Brain pericyte (primary cell): ENCODE data around the gene CYP3A7.
"Not testable (repeated sequence)": the region's sequence is repeated elsewhere in the genome, so short reads cannot be mapped to it uniquely, and the experiment has no call there.

ENCODE experiments used
- DNase-seq: peaks from one replicate; pipeline ENCODE4 v3.0.0-alpha.2; 2012; ENCODE audit warnings: low read depth, low spot score

Gene CYP3A7

DNA sequence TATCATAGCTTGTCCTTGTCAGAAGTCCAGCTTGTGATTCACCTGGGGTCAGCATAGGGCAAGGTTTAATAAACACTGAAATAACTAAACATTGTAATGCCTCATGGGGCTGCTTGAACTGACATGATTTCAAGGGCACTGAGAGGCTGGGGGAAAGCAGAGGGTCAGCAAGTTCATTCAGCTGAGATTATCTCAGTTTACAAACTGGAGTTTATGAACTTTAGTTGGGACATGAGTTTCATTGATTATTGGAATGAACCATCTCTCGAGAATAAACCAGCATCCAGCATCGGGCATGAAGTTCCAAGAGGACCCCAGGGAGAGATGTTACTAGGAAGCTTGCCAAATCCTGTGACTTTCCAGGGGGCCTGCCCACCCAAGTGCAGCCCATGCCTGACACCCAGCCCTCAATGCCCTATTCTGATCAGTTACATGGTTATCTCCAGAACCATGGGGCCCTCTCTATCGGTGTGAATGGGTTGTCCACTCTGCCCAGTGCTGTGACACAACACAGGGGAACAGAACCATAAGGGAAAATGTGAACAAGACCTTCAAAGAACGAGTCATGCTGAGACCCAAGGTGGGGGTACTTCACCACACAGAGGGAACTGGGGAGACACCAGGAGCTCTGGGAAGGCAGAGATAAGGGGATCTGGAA, 7.9 kb upstream of the CYP3A7 start:
- DNase-seq = no peak

GRCh38 chr7:99741441-99741795, 6.4 kb upstream of the CYP3A7 start:
- DNase-seq = no peak

GRCh38 chr7:99740573-99741440, 5.8 kb upstream of the CYP3A7 start:
- DNase-seq = no peak

DNA sequence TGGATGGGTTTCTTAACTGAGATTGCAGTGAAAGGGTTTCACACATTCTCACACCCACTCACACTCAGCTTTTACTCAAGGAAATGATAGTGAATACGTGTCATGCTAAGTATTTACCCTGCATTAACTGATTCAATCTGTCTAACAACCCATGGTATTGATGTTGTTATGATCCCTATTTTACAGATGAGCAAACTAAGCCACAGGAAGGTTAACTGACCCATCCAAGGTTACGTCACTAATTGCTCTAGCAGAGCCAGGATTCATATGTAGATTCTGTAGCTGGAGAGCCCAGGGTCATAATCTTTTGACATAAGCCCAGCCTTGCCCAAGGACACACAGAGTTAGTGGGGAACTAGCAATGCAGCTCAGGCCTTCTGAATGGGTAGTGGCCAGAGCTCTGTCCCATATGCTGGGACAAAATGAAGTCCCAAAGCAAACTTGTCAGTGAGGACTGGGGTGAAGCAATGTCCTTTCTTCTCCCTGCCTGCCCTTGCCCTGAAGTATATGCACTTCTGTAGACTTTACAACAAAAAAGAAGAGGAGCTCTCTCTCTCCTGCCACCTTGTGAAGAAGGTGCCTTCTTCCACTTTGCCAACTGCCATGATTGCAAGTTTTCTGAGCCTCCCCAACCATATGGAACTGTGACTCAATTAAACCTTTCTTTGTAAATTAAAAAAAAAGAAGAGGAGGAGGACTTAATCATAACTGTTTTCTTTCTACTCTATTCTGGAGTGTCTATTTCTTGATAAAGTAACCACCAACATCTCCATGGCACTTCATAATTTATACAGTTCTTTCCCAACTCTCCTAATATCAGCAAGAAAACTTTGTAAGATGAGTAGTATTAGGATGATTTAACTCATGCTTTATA, 4.9 kb upstream of the CYP3A7 start:
- no peak for DNase-seq

DNA sequence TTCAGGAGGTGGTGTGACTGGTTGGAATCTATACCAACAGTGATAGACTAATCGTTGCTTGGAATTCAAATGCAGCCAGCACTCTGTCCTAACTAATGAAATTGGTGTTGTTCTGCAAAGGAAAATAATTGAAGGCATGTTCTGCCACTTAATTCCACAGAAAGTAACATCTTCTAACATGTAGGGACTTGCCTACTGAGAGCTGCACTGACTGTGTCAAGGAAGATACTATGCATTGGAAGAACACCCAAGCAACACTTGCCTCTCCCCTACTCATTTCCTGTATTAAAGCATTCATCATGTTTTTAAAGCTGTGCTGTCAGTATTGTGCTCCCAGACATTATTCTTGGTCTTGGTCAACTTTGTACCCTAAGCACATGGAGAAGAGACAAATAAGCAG, 2.7 kb upstream of the CYP3A7 start:
- DNase-seq = no peak

DNA sequence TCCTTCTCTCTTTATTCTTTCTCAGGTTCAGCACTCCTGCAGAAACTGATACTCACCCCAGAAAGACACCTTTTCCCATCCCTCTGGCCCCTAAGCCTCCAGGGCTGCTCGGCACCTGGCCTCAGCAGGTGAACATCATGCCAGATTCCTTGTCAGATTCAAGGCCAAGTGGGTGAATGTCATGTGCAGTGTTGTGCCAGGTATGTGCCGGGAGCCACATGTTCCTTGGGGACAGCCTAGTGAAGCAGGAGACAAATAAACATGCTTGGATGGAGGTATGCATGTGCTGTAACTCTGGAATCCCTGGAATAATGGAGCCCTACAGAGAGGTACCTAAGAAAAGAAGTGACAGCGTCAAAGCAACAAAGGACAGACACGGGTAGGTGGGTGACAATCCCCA, 1.7 kb upstream of the CYP3A7 start:
- DNase-seq = not testable (repeated sequence)

GRCh38 chr7:99733448-99733847, 1.5 kb downstream of the CYP3A7 start:
- no peak for DNase-seq

- DNase-seq = no peak
Observed at GRCh38 chr7:99733003-99733402, 2.0 kb downstream of the CYP3A7 start.

DNA sequence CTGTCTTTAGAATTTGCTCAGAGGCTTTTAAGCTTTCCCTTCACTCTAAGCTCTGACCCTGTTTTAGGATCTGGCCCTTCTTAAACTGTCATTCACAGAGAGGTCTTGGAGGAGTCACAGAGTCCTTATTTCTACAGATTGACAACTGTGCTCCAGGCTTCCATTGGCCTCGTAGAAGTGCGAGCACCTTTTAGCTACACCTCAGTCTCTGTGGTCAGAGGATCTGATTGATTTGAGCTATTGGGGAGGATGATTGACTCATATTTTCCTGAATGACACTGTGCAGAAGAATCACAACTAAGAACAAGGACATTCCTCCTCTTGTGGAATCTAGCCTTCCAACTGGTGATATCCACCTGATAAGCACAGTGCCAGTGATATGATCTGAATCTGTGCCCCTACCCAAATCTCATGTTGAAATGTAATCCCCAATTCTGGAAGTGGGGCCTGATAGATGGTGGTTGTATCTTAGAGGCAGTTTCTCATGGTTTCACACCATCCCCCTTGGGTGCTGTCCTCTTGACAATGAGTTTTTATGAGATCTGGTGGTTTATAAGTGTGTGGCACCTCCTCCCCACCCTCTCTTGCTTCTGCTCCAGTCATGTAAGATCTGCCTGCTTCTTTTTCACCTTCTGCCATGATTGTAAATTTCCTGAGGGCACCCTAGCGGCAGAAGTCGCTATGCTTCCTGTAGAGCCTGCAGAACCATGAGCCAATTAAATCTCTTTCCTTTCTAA, 3.2 kb downstream of the CYP3A7 start:
- no peak for DNase-seq

DNA sequence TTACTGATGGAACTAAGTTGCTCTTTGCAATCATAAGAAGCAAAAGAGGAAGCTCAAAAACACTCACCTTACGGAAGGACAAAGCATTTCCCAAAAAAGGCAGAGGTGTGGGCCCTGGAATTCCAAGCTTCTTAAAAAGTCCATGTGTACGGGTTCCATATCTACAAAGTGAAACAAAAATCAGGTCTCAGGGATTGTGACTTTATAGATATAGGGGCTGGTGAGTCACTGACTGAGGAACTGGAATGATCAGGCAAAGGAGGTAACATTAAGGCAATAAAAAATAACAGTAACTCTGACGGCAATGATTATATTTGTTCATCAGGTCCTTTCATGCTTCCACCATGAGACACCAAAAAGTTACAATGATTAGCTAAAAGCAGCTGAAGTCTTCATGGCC, 4.0 kb downstream of the CYP3A7 start:
- no peak for DNase-seq

DNA sequence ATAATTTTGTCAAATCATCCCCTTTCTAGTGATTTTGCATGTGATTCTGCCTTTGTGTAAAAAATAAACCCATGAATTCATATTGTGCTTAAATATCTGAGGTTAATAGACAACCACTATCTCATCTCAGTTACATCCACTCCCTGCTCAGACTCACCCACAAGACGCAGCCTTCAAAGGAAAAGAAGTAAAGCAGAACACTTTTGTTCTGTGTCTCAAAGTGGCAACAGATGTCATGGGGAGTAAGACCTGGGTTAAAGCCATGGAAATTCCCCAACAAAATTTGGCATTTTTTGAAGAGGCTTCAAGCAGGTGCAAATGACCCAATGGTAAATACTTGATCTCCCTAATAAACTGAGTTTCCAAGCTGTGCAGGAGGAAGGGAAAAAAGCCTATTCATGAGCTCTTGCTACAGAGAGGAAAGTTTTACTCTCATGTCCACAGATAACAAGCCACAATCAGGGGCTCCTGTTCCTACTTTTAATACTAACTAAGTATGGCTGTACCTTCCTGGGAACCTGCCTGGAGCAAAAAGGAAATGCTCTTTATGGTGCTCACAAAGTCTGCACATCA, 4.7 kb downstream of the CYP3A7 start:
- no peak for DNase-seq

- DNase-seq = no peak
Observed at GRCh38 chr7:99729486-99730237, 5.3 kb downstream of the CYP3A7 start.

GRCh38 chr7:99728615-99729014, 6.4 kb downstream of the CYP3A7 start:
- DNase-seq = no peak

- not testable (repeated sequence) for DNase-seq
Observed at GRCh38 chr7:99723201-99723600, 11.8 kb downstream of the CYP3A7 start.

DNA sequence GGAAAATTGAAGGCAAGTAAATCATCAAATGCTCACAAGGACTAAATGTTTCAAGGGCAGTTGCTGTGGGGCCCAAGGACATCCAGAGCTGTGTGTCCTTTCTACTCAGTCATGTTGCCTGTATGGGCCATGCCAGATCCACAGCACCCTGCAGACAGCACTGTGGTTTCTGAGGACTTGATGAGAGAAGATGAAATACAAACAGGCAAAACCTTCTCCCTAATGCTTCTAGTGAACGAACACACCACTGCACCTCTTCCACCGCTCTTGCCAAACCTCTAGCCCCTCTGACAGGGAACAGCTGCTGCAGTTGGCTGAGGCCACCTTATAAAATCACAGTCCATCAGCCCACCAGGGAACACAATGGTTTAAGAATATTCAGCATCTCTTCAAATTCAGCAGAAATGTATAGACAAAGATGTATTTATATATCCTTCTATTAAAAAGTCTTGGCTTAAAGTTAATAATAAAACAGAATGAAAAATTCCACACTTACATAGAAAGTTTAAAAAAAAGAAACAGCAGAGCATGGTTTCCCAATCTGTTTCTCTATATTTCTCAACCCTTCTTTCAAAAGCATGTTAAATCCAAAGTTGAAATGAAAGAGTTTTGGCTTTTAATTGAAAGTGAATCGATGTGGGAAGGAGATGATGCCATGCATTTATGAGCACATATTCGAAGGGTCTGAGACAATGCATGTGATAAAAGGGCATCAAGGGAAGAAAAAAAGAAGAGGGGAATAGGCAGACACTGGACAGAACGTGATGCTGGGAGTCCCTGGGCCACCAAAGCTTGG, 14.0 kb downstream of the CYP3A7 start:
- DNase-seq = no peak

DNA sequence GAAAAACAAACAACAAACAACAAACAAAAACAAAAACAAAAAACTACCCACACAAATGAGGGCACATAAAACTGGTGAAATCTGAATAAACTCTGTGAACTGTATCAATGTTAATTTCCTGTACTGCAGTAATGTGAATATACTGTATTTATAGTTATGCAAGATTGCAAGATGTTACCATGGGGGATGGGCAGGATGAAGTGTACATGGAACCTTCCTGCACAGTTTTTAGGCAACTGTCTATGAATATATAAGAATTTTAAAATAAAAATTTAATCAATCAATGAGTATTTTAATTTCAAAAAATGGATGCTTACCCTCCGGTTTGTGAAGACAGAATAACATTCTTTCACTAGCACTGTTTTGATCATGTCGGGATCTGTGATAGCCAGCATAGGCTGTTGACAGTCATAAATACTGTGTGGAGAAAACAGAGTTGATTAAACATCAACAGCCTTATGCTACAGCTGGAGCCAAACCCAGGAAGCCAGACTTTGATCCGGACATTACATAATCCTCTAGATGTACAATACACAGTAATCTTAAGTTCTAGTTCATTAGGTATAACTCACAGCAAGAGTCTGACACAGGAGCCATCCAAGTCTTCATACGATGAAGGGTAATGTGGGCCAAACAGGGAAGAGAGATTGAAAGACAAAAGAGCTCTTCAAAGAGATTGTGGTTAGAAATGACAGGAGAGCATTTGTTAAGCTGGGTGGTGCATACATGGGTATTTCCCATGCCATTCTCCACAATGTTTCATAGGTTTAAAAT, 14.8 kb downstream of the CYP3A7 start:
- DNase-seq = no peak

- DNase-seq = no peak
Observed at GRCh38 chr7:99713995-99714570, 20.9 kb downstream of the CYP3A7 start.

- no peak for DNase-seq
Observed at GRCh38 chr7:99709838-99710578, 25.0 kb downstream of the CYP3A7 start.
